Motor neuron (in vitro differentiated cells): ENCODE measurements around the gene HRH3. TPM values are rescaled to one million over a fixed set of nuclear protein-coding genes. Genes with fewer than 3 reads are reported as not detected.

Source experiments
- ATAC-seq, 8 experiments: fragments of 200-7000 bp; cut with Tn5 transposase; replicated peaks in 6 of 8; 2 replicates each; pipeline ENCODE4 v1.8.0; 2021; ENCODE audit warnings: mild to moderate bottlenecking in 8 of 8, moderate library complexity in 8 of 8
- H3K27ac ChIP-seq, 2 donors: fragments of 250-450 bp; sonication (Bioruptor Pico); 2 replicates each; pipeline ENCODE4 v1.9.0; 2021; ENCODE audit warnings: antibody characterized with exemption in 2 of 2, mild to moderate bottlenecking in 2 of 2, moderate library complexity in 1 of 2
- H3K4me1 ChIP-seq, 2 donors: fragments of 250-450 bp; sonication (Bioruptor Pico); replicated peaks in 1 of 2; 2 replicates each; pipeline ENCODE4 v1.6.1; 2021; ENCODE audit warnings: antibody characterized with exemption in 2 of 2, mild to moderate bottlenecking in 2 of 2, moderate library complexity in 1 of 2
- H3K4me3 ChIP-seq, 5 donors: fragments of 250-450 bp; sonication (Bioruptor Pico); 2 replicates each; pipeline ENCODE4 v1.9.0; 2021; ENCODE audit warnings: antibody characterized with exemption in 5 of 5, mild to moderate bottlenecking in 5 of 5, moderate library complexity in 4 of 5
- WGBS, 10 experiments: fragments of 450-650 bp; shearing (Covaris generic); methylation state at CpG; one replicate each; pipeline ENCODE4 v1.0.0; 2022; 5-methylcytosine and 5-hydroxymethylcytosine counted together
- in situ Hi-C, 9 experiments: fragments of 400-800 bp; cut with MboI; loops; one replicate each; pipeline ENCODE4 v1.15.0; 2021; ENCODE audit warnings: low sequenced_read_pairs in 9 of 9, low pct_unique_long_range_greater_than_20kb in 2 of 9; ENCODE audit not compliant: unreplicated experiment in 9 of 9
- total RNA-seq, 8 experiments: library from RNA; unstranded; fragments of 300-600 nt; gene quantifications; 2 replicates each; pipeline versions ENCODE4 v1.2.3 to v1.2.4, GENCODE V29; 2022

HRH3 gene
- total RNA-seq, 8 experiments from 2014 or later: 0.13 to 5.1 (median 1.6) TPM

GRCh38 chr20:62165762-62166399 is 54.2 kb downstream of the HRH3 start:
- ATAC-seq: peak in 5 of 8 experiments; percentile 51 to 85 (median 64)
- peak overlapping the region in 1 of 2 donors; percentile 54 for H3K27ac ChIP-seq
- in situ Hi-C loops: no loop called here
- WGBS, 10 experiments: 72 to 100% (median 94%) methylated on average over 1 to 17 of the region's 25 CpGs; no CpG with 5 or more reads in 4 of the 10 experiments
- no peak overlapping the region for H3K4me3 ChIP-seq
- no peaks in the 10 kb centered on the region for H3K4me1 ChIP-seq

Other genes with a start within 250 kb of the HRH3 start
- gene TAF4, start 154.4 kb downstream of the HRH3 start, total RNA-seq: 10 to 100 TPM in 2 of 8 experiments, 1 to 10 TPM in 6; 3.6 to 15.1 (median 7.1) TPM
- 10 to 100 TPM; 27.2 to 79.3 (median 55.4) TPM for gene LSM14B, start 97.8 kb downstream of the HRH3 start, total RNA-seq
- gene PSMA7, start 76.9 kb downstream of the HRH3 start, total RNA-seq: 100 to 1,000 TPM; 233 to 413 (median 253) TPM
- gene SS18L1, start 76.5 kb downstream of the HRH3 start, total RNA-seq: 10 to 100 TPM in 7 of 8 experiments, 1 to 10 TPM in 1; 9.5 to 32.0 (median 29.5) TPM
- gene MTG2, start 37.2 kb downstream of the HRH3 start, total RNA-seq: 10 to 100 TPM; 18.9 to 51.2 (median 27.3) TPM
- gene OSBPL2, start 18.2 kb upstream of the HRH3 start, total RNA-seq: 10 to 100 TPM; 22.4 to 33.4 (median 26.6) TPM
- gene ADRM1, start 82.7 kb upstream of the HRH3 start, total RNA-seq: 100 to 1,000 TPM in 1 of 8 experiments, 10 to 100 TPM in 7; 42.8 to 151 (median 87.9) TPM
- 10 to 100 TPM in 7 of 8 experiments, 1 to 10 TPM in 1; 9.7 to 45.4 (median 24.9) TPM for gene LAMA5, start 147.0 kb upstream of the HRH3 start, total RNA-seq
- 1,000 to 10,000 TPM in 7 of 8 experiments, 100 to 1,000 TPM in 1; 960 to 3,776 (median 2,338) TPM for gene RPS21, start 166.8 kb upstream of the HRH3 start, total RNA-seq
- gene CABLES2, start 187.0 kb upstream of the HRH3 start, total RNA-seq: 1 to 10 TPM; 1.4 to 9.6 (median 5.7) TPM
- gene RBBP8NL, start 207.3 kb upstream of the HRH3 start, total RNA-seq: under 1 TPM in 4 of 8 experiments, not detected in 4; 0.05 to 0.24 (median 0.17) TPM